ENCODE measurements around the gene PLPP4. TPM values are rescaled to one million over a fixed set of nuclear protein-coding genes. Genes with fewer than 3 reads are reported as not detected.

The PLPP4 gene
- total RNA-seq, 1 experiment from 2014 or later, result not detected

DNA sequence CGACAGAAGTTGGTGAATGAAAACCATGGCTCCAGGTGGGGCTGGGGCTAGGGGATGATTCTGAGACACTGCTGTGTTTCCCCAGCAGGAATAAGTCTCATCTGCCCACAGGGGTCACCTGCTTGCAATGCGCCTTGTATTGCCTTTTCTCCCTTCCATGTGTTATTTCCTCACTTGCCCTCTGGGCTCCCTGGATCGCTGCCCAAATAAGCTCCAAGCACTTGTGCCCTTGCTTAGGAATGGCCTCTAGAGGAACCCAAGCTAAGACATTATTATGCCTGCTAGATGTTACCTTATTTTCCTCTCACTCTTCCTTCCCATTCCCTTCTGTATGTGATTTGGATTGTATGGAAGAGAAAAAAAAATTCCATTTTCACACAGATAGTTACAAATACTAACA, 24.8 kb upstream of the PLPP4 start:
- Histone ChIP-seq H3K27me3 (ENCODE audit: insufficient read depth, low read length) (no peaks in the 10 kb centered on the region), H2AK5ac (ENCODE audit: insufficient read length, low read length) (no peak overlapping the region), H3K14ac (ENCODE audit: insufficient read depth, low read length) (no peak overlapping the region), H4K20me1 (ENCODE audit: control insufficient read depth, insufficient read depth, insufficient read length) (no peaks in the 10 kb centered on the region), H3K9ac (ENCODE audit: extremely low read depth, insufficient read length, low read length) (no peak overlapping the region), H2BK5ac (ENCODE audit: insufficient read length, low read length) (no peak overlapping the region), H3K18ac (ENCODE audit: insufficient read length, low read depth, low read length) (no peak overlapping the region), H3K4me2 (ENCODE audit: insufficient read depth, insufficient read length, low read length) (no peak overlapping the region), H2BK12ac (ENCODE audit: insufficient read length, low read depth, low read length) (no peak overlapping the region), H3K27ac (ENCODE audit: insufficient read length, low read depth, low read length) (no peak overlapping the region), H3K56ac (ENCODE audit: insufficient read length, low read depth, low read length) (no peak overlapping the region), H4K5ac (ENCODE audit: insufficient read length, low read depth, low read length) (no peak overlapping the region), H3K23me2 (ENCODE audit: insufficient read length, low read depth, low read length, poor library complexity, severe bottlenecking) (peaks cover 3% of the 10 kb centered on the region), H3K79me2 (ENCODE audit: insufficient read depth, low read length) (no peaks in the 10 kb centered on the region), H3K79me1 (ENCODE audit: insufficient read depth, low read depth, low read length, poor library complexity, severe bottlenecking) (no peaks in the 10 kb centered on the region), H3K4ac (ENCODE audit: low read depth, low read length) (no peak overlapping the region), H2BK120ac (ENCODE audit: low read depth, low read length, poor library complexity, severe bottlenecking) (no peak overlapping the region), H2BK15ac (ENCODE audit: low read depth, low read length) (no peak overlapping the region), H2AFZ (ENCODE audit: low read length) (no peak overlapping the region), H2BK20ac (ENCODE audit: low read depth, low read length, poor library complexity, severe bottlenecking) (no peak overlapping the region), H3K4me1 (ENCODE audit: insufficient read depth, low read length) (no peaks in the 10 kb centered on the region), H4K91ac (ENCODE audit: insufficient read length, low read depth, low read length) (no peak overlapping the region), H3K23ac (ENCODE audit: insufficient read length, low read depth, low read length) (no peak overlapping the region), H3T11ph (ENCODE audit: low read length) (no peak overlapping the region), H3K9me3 (ENCODE audit: control insufficient read depth, low read depth, low read length) (no peaks in the 10 kb centered on the region), H4K8ac (replicated peaks; ENCODE audit: insufficient read length, low read depth, low read length) (no peak overlapping the region)
- TF ChIP-seq, protein P1, sequence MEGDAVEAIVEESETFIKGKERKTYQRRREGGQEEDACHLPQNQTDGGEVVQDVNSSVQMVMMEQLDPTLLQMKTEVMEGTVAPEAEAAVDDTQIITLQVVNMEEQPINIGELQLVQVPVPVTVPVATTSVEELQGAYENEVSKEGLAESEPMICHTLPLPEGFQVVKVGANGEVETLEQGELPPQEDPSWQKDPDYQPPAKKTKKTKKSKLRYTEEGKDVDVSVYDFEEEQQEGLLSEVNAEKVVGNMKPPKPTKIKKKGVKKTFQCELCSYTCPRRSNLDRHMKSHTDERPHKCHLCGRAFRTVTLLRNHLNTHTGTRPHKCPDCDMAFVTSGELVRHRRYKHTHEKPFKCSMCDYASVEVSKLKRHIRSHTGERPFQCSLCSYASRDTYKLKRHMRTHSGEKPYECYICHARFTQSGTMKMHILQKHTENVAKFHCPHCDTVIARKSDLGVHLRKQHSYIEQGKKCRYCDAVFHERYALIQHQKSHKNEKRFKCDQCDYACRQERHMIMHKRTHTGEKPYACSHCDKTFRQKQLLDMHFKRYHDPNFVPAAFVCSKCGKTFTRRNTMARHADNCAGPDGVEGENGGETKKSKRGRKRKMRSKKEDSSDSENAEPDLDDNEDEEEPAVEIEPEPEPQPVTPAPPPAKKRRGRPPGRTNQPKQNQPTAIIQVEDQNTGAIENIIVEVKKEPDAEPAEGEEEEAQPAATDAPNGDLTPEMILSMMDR (conservative IDR thresholded peaks at IDR 0.05), result no peak
- Mint-ChIP-seq H3K27me3 (ENCODE audit: low read depth) (peaks cover 3% of the 10 kb centered on the region), H3K27ac (no peak overlapping the region), H3K9me3 (no peaks in the 10 kb centered on the region), H3K4me3 (no peak overlapping the region), H3K36me3 (ENCODE audit: insufficient read depth in 1 of 3, low read depth in 3 of 3) (no peaks in the 10 kb centered on the region), H3K4me1 (peaks cover 5 to 8% of the 10 kb centered on the region in 2 experiments; a peak in 3 of 4 replicates)
- no peak for DNase-seq
- WGBS (ENCODE audit: extremely low coverage, insufficient read length, low lambda C conversion rate), result no CpG with 5 or more reads among the region's 3 CpGs

Measured in H9 (cell line).